Adrenal gland (tissue), 12 donors: ENCODE data around the gene IKZF3. TPM values are rescaled to one million over a fixed set of nuclear protein-coding genes. Genes with fewer than 3 reads are reported as not detected.

ENCODE experiments used
- DNase-seq, 7 donors: peaks; one replicate each; pipeline ENCODE4 v3.0.0-alpha.2; 2019 to 2020
- H3K27ac ChIP-seq, 5 donors: fragments of 200-600 bp; sonication (generic) in 4 of 5; 1 replicate in 3 of 5; 2 replicates in 2 of 5; pipeline versions ENCODE4 v1.5.1 to v1.8.0; 2016 to 2020; ENCODE audit warnings: mild to moderate bottlenecking in 1 of 5
- H3K27me3 ChIP-seq: fragments of 200-600 bp; 2 replicates; pipeline ENCODE4 v1.8.0; 2021
- H3K36me3 ChIP-seq, 2 donors: fragments of 200-600 bp; replicated peaks in 1 of 2; 1 replicate in 1 of 2; 2 replicates in 1 of 2; pipeline versions ENCODE4 v1.5.1 to v1.8.0; 2018 to 2022
- H3K4me1 ChIP-seq, 2 donors: fragments of 200-600 bp; replicated peaks in 1 of 2; 1 replicate in 1 of 2; 2 replicates in 1 of 2; pipeline versions ENCODE4 v1.5.1 to v1.8.0; 2018 to 2021
- H3K4me3 ChIP-seq, 4 donors: fragments of 200-600 bp; sonication (generic) in 3 of 4; one replicate each; pipeline ENCODE4 v1.5.1; 2016 to 2018
- H3K9me3 ChIP-seq, 3 donors: fragments of 200-600 bp; sonication (generic) in 1 of 3; replicated peaks in 1 of 3; 1 replicate in 2 of 3; 2 replicates in 1 of 3; pipeline versions ENCODE4 v1.5.1 to v1.8.0; 2016 to 2021
- POLR2A ChIP-seq, 2 donors: fragments of 450-650 bp; IDR thresholded peaks; one replicate each; pipeline ENCODE4 v1.6.1; 2017; ENCODE audit warnings: antibody characterized with exemption in 2 of 2, mild to moderate bottlenecking in 2 of 2, moderate library complexity in 1 of 2
- WGBS, 4 donors: extraction: QIAGEN DNeasy Blood & Tissue Kit in 2 of 4; methylation state at CpG; one replicate each; pipeline versions ENCODE4 v1.1.5 to v1.1.7; 2013 to 2017; 5-methylcytosine and 5-hydroxymethylcytosine counted together
- intact Hi-C, 2 donors: fragments of 100-400 bp; cut with DNase I; formaldehyde crosslinking; loops; one replicate each; pipeline versions ENCODE4 v1.14.1 to v1.15.0; 2022 to 2023
- polyA plus RNA-seq, 3 donors: library from polyadenylated mRNA; stranded (reverse); fragments of 200-250 nt in 2 of 3; fragments of 350-450 nt in 1 of 3; fragmentation: Illumina TruSeq in 1 of 3; extraction: RNeasy Lipid Tissue Mini Kit (QIAGEN cat#74804) in 1 of 3; gene quantifications; one replicate each; pipeline ENCODE4 v1.2.3, GENCODE V29; 2013 to 2014
- total RNA-seq, 9 donors: library from RNA; depleted of rRNA in 4 of 9; stranded (reverse); fragments of >200 nt in 4 of 9; fragments of 120-200 nt in 1 of 9; fragmentation: NEBNext Ultra II Directional in 1 of 9; extraction: Animal tissue kit (Norgen Biotek cat#: 25700) in 1 of 9; gene quantifications; one replicate each; pipeline versions ENCODE4 v1.1.0 to v1.2.4, GENCODE V29; 2013 to 2023
- TF ChIP-seq, protein P1 (sequence below), 6 experiments: fragments of 450-650 bp in 4 of 6; fragments of 200-600 bp in 2 of 6; sonication (generic) in 1 of 6; IDR thresholded peaks; 1 replicate in 5 of 6; 2 replicates in 1 of 6; pipeline versions ENCODE4 v1.5.1 to v1.8.0; 2016 to 2021; ENCODE audit warnings: antibody characterized with exemption in 6 of 6, mild to moderate bottlenecking in 2 of 6, moderate library complexity in 1 of 6
- donor health status: healthy with polysubstance abuse.
- donor health status: Bipolar disorder and iron deficiency.
- donor health status: DM: yes; HTN: yes; CAD: no.
- donor health status: DM: no; HTN: no; CAD: no.
- donor health status: DM: no; HTN: no; CAD: no.
- donor health status: DM: yes; HTN: yes; CAD: no.

IKZF3 gene
- total and polyA plus RNA-seq, 12 donors, result 0.06 to 3.6 (median 0.86) TPM

DNA sequence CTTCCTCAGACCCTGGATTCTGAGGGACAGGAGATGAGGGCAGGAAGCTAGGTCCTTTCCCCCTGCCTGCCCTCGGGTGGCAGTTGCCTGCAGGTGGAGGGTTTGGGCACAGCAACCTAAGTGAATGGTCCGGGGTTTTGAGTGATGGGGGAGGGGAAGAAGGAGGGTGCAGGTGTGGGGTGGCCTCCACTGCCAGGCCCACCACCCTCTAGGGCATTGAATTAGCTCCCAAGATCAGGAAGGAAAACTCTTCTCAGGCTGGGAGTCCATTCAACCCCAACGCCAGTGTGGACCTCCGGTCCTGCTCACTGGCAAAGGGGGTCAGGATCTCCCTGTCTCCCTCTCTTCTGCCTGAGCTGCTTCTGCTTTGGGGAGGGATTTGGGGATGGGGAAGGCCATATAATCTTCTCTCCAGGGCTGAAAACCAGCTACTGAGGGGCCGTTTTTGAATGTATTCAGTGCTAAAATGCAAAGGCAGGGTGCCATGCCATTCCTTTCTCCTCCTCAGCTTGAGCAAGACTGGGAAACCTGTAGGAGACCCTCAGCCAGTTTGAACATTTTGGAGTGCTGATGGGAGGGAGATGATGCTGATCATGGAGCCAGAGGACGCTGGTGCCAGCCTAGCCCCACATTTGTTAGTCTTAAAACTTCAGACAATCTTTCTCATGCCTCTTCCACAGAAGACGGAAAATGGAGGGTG lies 107.6 kb downstream of the IKZF3 start:
- no peaks in the 10 kb centered on the region for H3K36me3 ChIP-seq
- H3K27ac ChIP-seq, result no peak overlapping the region
- TF ChIP-seq, protein P1, sequence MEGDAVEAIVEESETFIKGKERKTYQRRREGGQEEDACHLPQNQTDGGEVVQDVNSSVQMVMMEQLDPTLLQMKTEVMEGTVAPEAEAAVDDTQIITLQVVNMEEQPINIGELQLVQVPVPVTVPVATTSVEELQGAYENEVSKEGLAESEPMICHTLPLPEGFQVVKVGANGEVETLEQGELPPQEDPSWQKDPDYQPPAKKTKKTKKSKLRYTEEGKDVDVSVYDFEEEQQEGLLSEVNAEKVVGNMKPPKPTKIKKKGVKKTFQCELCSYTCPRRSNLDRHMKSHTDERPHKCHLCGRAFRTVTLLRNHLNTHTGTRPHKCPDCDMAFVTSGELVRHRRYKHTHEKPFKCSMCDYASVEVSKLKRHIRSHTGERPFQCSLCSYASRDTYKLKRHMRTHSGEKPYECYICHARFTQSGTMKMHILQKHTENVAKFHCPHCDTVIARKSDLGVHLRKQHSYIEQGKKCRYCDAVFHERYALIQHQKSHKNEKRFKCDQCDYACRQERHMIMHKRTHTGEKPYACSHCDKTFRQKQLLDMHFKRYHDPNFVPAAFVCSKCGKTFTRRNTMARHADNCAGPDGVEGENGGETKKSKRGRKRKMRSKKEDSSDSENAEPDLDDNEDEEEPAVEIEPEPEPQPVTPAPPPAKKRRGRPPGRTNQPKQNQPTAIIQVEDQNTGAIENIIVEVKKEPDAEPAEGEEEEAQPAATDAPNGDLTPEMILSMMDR (IDR thresholded peaks at IDR 0.05), result no peak
- TF ChIP-seq POLR2A (IDR thresholded peaks at IDR 0.05), result no peak
- no peak overlapping the region for H3K4me3 ChIP-seq
- intact Hi-C loops, result loop anchor here in 1 of 2 donors (2.0 to 10.0 kb wide), 2 partner anchors 136 to 212 kb away; no protein-coding TSS in a partner anchor
- WGBS, 4 donors, result 56 to 72% (median 64%) methylated on average over 6 to 7 of the region's 7 CpGs
- peaks cover 5 to 15% of the 10 kb centered on the region in 2 donors for H3K4me1 ChIP-seq
- H3K9me3 ChIP-seq, result no peaks in the 10 kb centered on the region
- DNase-seq, result peak in 1 of 7 donors; percentile 38
- no peaks in the 10 kb centered on the region for H3K27me3 ChIP-seq

DNA sequence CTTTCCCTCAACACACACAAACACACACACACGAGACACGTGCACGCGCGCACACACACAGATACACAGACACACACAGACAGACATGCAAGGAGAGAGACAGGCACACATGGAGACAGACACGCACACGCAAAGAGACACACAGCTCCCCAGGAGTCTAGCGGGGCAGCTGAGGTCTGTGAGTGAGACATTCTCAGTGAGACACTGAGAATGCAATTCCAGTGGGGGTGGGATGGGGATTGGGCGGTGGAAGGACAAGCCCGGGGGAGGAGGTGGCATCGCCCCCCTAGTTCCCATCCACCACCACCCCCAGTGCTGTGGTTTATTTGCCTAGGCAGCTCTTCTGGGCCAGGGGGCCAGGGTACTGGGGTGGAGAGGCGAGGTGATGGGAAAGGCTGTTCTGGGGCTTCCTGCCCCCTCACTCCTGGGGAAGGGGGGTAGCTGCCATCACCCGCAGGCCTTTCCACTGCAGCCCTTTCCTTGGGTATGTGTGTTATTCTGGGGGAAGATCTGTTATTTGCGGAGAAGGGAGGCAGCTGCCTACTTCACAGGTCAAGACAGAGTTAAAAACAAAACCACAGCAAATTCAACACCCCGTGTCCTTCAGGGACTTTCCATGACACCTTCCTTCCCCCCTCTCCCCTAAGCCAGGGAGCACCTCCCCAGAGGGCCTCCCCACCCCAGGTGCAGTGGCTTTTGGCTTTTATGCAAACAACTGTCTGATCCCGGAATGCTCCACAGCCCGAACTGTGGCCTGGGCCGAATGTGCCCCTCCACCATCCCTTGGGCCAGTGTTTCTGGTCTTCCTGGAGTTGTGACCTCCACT lies 108.3 kb downstream of the IKZF3 start:
- H3K4me1 ChIP-seq, result peaks cover 5 to 15% of the 10 kb centered on the region in 2 donors
- no peaks in the 10 kb centered on the region for H3K9me3 ChIP-seq
- 59 to 71% (median 63%) methylated on average over 9 to 18 of the region's 18 CpGs for WGBS, 4 donors
- H3K27ac ChIP-seq, result peak overlapping the region in 2 of 5 donors; percentile 87 to 91
- intact Hi-C loops, result loop anchor here in 1 of 2 donors (2.0 to 10.0 kb wide), 2 partner anchors 135 to 211 kb away; no protein-coding TSS in a partner anchor
- H3K36me3 ChIP-seq, result no peaks in the 10 kb centered on the region
- H3K27me3 ChIP-seq, result no peaks in the 10 kb centered on the region
- TF ChIP-seq, protein P1 (IDR thresholded peaks at IDR 0.05), result no peak
- TF ChIP-seq POLR2A (IDR thresholded peaks at IDR 0.05), result no peak
- H3K4me3 ChIP-seq, result no peak overlapping the region
- peak in 2 of 7 donors; percentile 12 to 47 for DNase-seq

DNA sequence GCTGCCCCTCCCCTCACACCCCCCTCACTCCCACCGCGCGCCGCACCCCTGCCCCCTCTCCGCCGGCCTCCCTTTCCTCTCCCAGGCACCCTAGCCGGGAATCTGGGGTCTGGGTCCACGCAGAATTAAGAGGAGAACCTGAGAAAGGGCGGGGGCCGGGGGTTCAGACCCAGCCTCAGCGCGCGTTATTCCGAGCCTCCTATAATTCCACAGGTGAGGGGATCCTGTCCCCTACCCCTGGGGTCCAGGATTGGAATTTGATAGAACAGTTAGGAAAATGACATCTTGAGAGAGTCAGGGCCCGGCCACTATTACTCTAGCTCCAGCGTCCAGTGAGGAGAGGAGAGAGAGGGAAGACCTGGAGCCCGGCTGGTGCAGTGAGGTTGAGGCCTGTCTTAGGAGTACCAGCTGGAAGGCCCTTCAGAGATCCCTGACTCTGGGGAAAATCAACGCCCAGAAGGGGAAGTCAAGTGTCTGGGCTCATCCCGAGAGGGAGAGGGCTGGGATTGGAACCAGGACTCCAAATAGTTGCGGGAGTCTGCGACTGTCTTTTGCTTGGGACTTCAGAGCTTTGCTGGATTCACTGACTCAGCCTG lies 109.1 kb downstream of the IKZF3 start:
- Histone ChIP-seq H3K4me3 (peak overlapping the region; percentile 7 to 73 (median 63)), H3K36me3 (no peaks in the 10 kb centered on the region), H3K4me1 (peaks cover 8 to 15% of the 10 kb centered on the region in 2 donors), H3K27ac (peak overlapping the region; percentile 34 to 91 (median 79)), H3K9me3 (no peaks in the 10 kb centered on the region), H3K27me3 (no peaks in the 10 kb centered on the region)
- intact Hi-C loops, result loop anchor here (5.0 to 10.0 kb wide), 2 partner anchors 128 to 210 kb away; partner anchors contain the start of gene PPP1R1B (in 1 of the 2)
- WGBS, 4 donors, result 31 to 66% (median 38%) methylated on average over 13 to 21 of the region's 21 CpGs
- DNase-seq, result peak in 3 of 7 donors; percentile 19 to 58 (median 37)
- TF ChIP-seq, protein P1 (IDR thresholded peaks at IDR 0.05), result no peak
- TF ChIP-seq POLR2A (IDR thresholded peaks at IDR 0.05), result no peak
